Measurements from ENCODE around the gene PLXNB2. TPM values are rescaled to one million over a fixed set of nuclear protein-coding genes. Genes with fewer than 3 reads are reported as not detected.

The PLXNB2 gene
- total and polyA plus RNA-seq, 2 donors (not counting 1 experiment from before 2014, with no cell fraction given), result 62.7 to 209 TPM

DNA sequence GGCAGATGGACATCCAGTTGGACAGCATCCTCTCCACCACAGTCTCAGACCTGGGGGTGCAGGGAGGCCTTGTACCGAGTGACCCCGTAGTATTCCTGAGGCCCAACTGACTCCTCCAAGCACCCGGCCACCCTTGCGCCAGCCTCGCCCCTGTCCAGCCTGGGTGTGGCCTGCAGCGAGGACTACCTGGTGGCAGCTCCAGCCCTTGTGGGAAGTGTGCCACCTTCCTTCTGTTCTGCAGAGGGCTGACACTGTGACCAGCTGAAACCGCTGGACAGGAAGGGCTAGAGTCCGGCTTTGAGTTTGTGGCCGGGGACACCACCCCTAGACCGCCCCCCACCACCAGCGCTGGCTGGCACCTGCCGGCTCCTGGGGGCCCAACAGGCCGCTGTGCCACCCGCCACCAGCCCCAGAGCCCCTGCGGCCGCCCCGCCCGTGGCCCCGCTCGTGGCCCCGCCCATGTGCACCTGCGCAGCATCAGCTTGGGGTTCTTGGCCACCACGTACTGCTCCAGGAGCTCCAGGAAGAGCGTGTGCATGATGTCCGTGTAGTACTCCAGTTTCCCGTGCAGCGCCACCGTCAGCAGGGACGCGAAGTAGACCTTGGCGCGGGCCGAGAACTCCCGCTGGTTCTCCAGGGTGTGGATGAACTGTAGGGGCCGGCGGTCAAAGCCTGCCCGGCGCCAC, 27.3 kb downstream of the PLXNB2 start:
- Histone ChIP-seq H3K27me3 (ENCODE audit: control insufficient read depth, insufficient read depth, low read length) (no peaks in the 10 kb centered on the region), H3K36me3 (ENCODE audit: control insufficient read depth, insufficient read depth, low read length) (peaks cover 78% of the 10 kb centered on the region), H3K79me2 (ENCODE audit: control insufficient read depth, insufficient read depth, low read length) (peaks cover 1% of the 10 kb centered on the region), H3K9ac (ENCODE audit: insufficient read depth, low read length) (no peak overlapping the region), H3K4me2 (ENCODE audit: extremely low read depth, insufficient read depth, low read length) (no peak overlapping the region), H4K20me1 (ENCODE audit: control insufficient read depth, extremely low read depth, insufficient read depth, low read length) (no peaks in the 10 kb centered on the region), H3K27ac (ENCODE audit: insufficient read depth, low read length) (no peak overlapping the region), H3K4me1 (ENCODE audit: control insufficient read depth, extremely low read depth, insufficient read depth, low read length) (peaks cover 5% of the 10 kb centered on the region), H3K4me3 (replicated peaks in 1 of 4; ENCODE audit: control extremely low read depth in 1 of 4, insufficient read depth in 1 of 4, low read depth in 3 of 4, low read length in 4 of 4) (no peak overlapping the region), H2AFZ (ENCODE audit: low read length) (no peak overlapping the region), H3K9me3 (ENCODE audit: control insufficient read depth, insufficient read depth, low read depth, low read length) (no peaks in the 10 kb centered on the region)
- DNase-seq (ENCODE audit: low read depth in 2 of 2), result no peak
- no peak for TF ChIP-seq EZH2 (IDR thresholded peaks at IDR 0.05; ENCODE audit: low read length, missing control alignments)
- TF ChIP-seq, protein P1, sequence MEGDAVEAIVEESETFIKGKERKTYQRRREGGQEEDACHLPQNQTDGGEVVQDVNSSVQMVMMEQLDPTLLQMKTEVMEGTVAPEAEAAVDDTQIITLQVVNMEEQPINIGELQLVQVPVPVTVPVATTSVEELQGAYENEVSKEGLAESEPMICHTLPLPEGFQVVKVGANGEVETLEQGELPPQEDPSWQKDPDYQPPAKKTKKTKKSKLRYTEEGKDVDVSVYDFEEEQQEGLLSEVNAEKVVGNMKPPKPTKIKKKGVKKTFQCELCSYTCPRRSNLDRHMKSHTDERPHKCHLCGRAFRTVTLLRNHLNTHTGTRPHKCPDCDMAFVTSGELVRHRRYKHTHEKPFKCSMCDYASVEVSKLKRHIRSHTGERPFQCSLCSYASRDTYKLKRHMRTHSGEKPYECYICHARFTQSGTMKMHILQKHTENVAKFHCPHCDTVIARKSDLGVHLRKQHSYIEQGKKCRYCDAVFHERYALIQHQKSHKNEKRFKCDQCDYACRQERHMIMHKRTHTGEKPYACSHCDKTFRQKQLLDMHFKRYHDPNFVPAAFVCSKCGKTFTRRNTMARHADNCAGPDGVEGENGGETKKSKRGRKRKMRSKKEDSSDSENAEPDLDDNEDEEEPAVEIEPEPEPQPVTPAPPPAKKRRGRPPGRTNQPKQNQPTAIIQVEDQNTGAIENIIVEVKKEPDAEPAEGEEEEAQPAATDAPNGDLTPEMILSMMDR (conservative IDR thresholded peaks at IDR 0.05 in 1 of 2, IDR thresholded peaks at IDR 0.05 in 1 of 2; ENCODE audit: low read depth in 1 of 2, low read length in 2 of 2), result no peak

DNA sequence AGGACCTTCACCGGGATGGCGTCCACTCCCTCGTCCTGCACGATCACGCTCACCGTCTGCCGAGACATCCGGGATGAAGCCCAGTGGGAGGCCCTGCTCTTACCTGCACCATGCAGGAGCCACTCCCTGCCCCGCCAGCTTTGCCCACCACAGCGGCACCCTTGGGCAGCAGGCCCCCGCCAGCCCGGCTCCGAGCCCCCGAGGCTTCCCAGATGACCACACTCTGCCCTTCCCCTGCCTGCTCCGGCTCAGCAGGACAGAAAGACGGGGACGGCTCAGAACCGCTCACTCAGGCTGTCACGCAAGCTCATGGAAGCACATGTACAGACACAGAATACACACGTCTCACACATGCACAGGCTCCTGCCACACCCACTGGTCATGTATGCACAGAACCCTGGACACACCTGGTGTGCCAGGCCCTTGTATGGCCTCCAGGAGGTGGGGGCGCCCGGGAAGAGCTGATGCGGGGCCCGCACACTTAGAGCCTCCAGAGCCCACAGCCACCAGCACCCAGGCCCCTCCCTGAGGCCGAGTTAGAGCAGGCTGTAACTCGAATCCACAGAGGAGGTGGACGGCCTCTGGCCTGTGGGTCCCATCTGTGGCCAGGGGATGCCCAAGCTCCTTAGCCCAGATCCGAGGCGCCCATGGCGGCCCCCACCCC, 28.4 kb downstream of the PLXNB2 start:
- no peaks in the 10 kb centered on the region for H3K9me3 ChIP-seq (ENCODE audit: control insufficient read depth, insufficient read depth, low read depth, low read length)
- peaks cover 1% of the 10 kb centered on the region for H3K79me2 ChIP-seq (ENCODE audit: control insufficient read depth, insufficient read depth, low read length)
- no peak overlapping the region for H2AFZ ChIP-seq (ENCODE audit: low read length)
- no peak for TF ChIP-seq EZH2 (IDR thresholded peaks at IDR 0.05; ENCODE audit: low read length, missing control alignments)
- TF ChIP-seq, protein P1 (conservative IDR thresholded peaks at IDR 0.05 in 1 of 2, IDR thresholded peaks at IDR 0.05 in 1 of 2; ENCODE audit: low read depth in 1 of 2, low read length in 2 of 2), result no peak
- H3K36me3 ChIP-seq (ENCODE audit: control insufficient read depth, insufficient read depth, low read length), result peaks cover 75% of the 10 kb centered on the region
- H3K27ac ChIP-seq (ENCODE audit: insufficient read depth, low read length), result no peak overlapping the region
- H3K27me3 ChIP-seq (ENCODE audit: control insufficient read depth, insufficient read depth, low read length), result no peaks in the 10 kb centered on the region
- no peak overlapping the region for H3K9ac ChIP-seq (ENCODE audit: insufficient read depth, low read length)
- H4K20me1 ChIP-seq (ENCODE audit: control insufficient read depth, extremely low read depth, insufficient read depth, low read length), result no peaks in the 10 kb centered on the region
- DNase-seq (ENCODE audit: low read depth in 2 of 2), result no peak
- H3K4me1 ChIP-seq (ENCODE audit: control insufficient read depth, extremely low read depth, insufficient read depth, low read length), result peaks cover 5% of the 10 kb centered on the region
- no peak overlapping the region for H3K4me2 ChIP-seq (ENCODE audit: extremely low read depth, insufficient read depth, low read length)
- no peak overlapping the region for H3K4me3 ChIP-seq (replicated peaks in 1 of 4; ENCODE audit: control extremely low read depth in 1 of 4, insufficient read depth in 1 of 4, low read depth in 3 of 4, low read length in 4 of 4)

DNA sequence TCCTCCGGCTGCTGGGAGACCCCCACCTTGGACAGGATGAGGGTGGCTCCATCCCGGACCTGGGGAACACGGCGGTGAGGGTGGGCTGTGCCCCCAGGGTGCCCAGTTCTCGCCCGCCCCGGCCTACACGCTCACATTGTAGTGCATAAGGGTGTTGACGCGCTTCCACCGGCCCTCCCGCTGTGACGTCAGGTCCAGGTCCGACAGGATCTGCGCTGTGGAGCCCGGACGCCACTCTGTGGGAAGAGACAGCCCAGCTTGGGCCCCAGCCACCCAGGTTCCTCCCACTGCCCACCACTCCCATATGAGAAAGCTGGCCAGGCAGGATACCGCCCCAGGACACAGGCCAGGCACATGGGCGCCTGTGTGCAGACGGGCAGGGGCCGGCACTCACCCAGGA, 29.0 kb downstream of the PLXNB2 start:
- Histone ChIP-seq H3K36me3 (ENCODE audit: control insufficient read depth, insufficient read depth, low read length) (peaks cover 75% of the 10 kb centered on the region), H3K4me2 (ENCODE audit: extremely low read depth, insufficient read depth, low read length) (no peak overlapping the region), H3K9ac (ENCODE audit: insufficient read depth, low read length) (no peak overlapping the region), H3K27ac (ENCODE audit: insufficient read depth, low read length) (no peak overlapping the region), H2AFZ (ENCODE audit: low read length) (no peak overlapping the region), H4K20me1 (ENCODE audit: control insufficient read depth, extremely low read depth, insufficient read depth, low read length) (no peaks in the 10 kb centered on the region), H3K4me3 (replicated peaks in 1 of 4; ENCODE audit: control extremely low read depth in 1 of 4, insufficient read depth in 1 of 4, low read depth in 3 of 4, low read length in 4 of 4) (no peak overlapping the region), H3K79me2 (ENCODE audit: control insufficient read depth, insufficient read depth, low read length) (peaks cover 1% of the 10 kb centered on the region), H3K9me3 (ENCODE audit: control insufficient read depth, insufficient read depth, low read depth, low read length) (no peaks in the 10 kb centered on the region), H3K27me3 (ENCODE audit: control insufficient read depth, insufficient read depth, low read length) (no peaks in the 10 kb centered on the region), H3K4me1 (ENCODE audit: control insufficient read depth, extremely low read depth, insufficient read depth, low read length) (peaks cover 5% of the 10 kb centered on the region)
- no peak for DNase-seq (ENCODE audit: low read depth in 2 of 2)
- TF ChIP-seq EZH2 (IDR thresholded peaks at IDR 0.05; ENCODE audit: low read length, missing control alignments), result no peak
- TF ChIP-seq, protein P1 (conservative IDR thresholded peaks at IDR 0.05 in 1 of 2, IDR thresholded peaks at IDR 0.05 in 1 of 2; ENCODE audit: low read depth in 1 of 2, low read length in 2 of 2), result no peak
